Measurements from ENCODE around the gene C8G. TPM values are rescaled to one million over a fixed set of nuclear protein-coding genes. Genes with fewer than 3 reads are reported as not detected.

C8G gene
- total RNA-seq, 4 donors from 2014 or later: 4.3 to 7.9 (median 6.4) TPM; not detected in 1

GRCh38 chr9:136992819-136993369, 47.9 kb downstream of the C8G start:
- Histone ChIP-seq H3K4me3 (peak overlapping the region; percentile 64 to 79 (median 66)), H3K27ac (peak overlapping the region; percentile 93 to 96 (median 94)), H3K36me3 (no peaks in the 10 kb centered on the region), H3K4me1 (peaks cover 30 to 57% (median 49%) of the 10 kb centered on the region in 4 donors), H3K9me3 (no peaks in the 10 kb centered on the region), H3K27me3 (peaks cover 25% of the 10 kb centered on the region)
- WGBS, 2 donors (ENCODE audit: low coverage in 1 of 2): 30 to 40% methylated on average over 1 to 17 of the region's 18 CpGs
- in situ Hi-C loops (cut with MboI; ENCODE audit: low pct_ligation_motif_present in 1 of 4, low pct_unique_long_range_greater_than_20kb in 1 of 4, low sequenced_read_pairs in 3 of 4): no loop called here
- intact Hi-C loops (cut with DNase I; ENCODE audit: low total_unique reads): no loop called here
- no peak for DNase-seq
- TF ChIP-seq POLR2A (IDR thresholded peaks at IDR 0.05): peak; percentile 5
- TF ChIP-seq CTCF (IDR thresholded peaks at IDR 0.05): no peak

GRCh38 chr9:136994180-136994887, 49.3 kb downstream of the C8G start:
- TF ChIP-seq CTCF (IDR thresholded peaks at IDR 0.05): no peak
- TF ChIP-seq EP300 (IDR thresholded peaks at IDR 0.05; ENCODE audit: low read depth): no peak
- Histone ChIP-seq H3K27ac (no peak overlapping the region), H3K4me1 (peaks cover 30 to 57% (median 49%) of the 10 kb centered on the region in 4 donors), H3K4me3 (no peak overlapping the region), H3K36me3 (no peaks in the 10 kb centered on the region), H3K9me3 (no peaks in the 10 kb centered on the region), H3K27me3 (peaks cover 24% of the 10 kb centered on the region)
- intact Hi-C loops (cut with DNase I; ENCODE audit: low total_unique reads): no loop called here
- DNase-seq: no peak
- 80% methylated on average over 44 of the region's 54 CpGs; no CpG with 5 or more reads in 1 of the 2 donors for WGBS, 2 donors (ENCODE audit: low coverage in 1 of 2)
- in situ Hi-C loops (cut with MboI; ENCODE audit: low pct_ligation_motif_present in 1 of 4, low pct_unique_long_range_greater_than_20kb in 1 of 4, low sequenced_read_pairs in 3 of 4): no loop called here

GRCh38 chr9:136994888-136995230, 49.8 kb downstream of the C8G start:
- no peak overlapping the region for H3K4me3 ChIP-seq
- WGBS, 2 donors (ENCODE audit: low coverage in 1 of 2): 74% methylated on average over 36 of the region's 40 CpGs; no CpG with 5 or more reads in 1 of the 2 donors
- no peak for TF ChIP-seq EP300 (IDR thresholded peaks at IDR 0.05; ENCODE audit: low read depth)
- no peak for TF ChIP-seq POLR2AphosphoS5 (IDR thresholded peaks at IDR 0.05)
- TF ChIP-seq CTCF (IDR thresholded peaks at IDR 0.05): no peak
- no peak for TF ChIP-seq POLR2A (IDR thresholded peaks at IDR 0.05)
- H3K4me1 ChIP-seq: peaks cover 30 to 60% (median 49%) of the 10 kb centered on the region in 4 donors
- intact Hi-C loops (cut with DNase I; ENCODE audit: low total_unique reads): no loop called here
- H3K36me3 ChIP-seq: no peaks in the 10 kb centered on the region
- DNase-seq: no peak
- in situ Hi-C loops (cut with MboI; ENCODE audit: low pct_ligation_motif_present in 1 of 4, low pct_unique_long_range_greater_than_20kb in 1 of 4, low sequenced_read_pairs in 3 of 4): no loop called here
- H3K27me3 ChIP-seq: peaks cover 24% of the 10 kb centered on the region
- no peaks in the 10 kb centered on the region for H3K9me3 ChIP-seq
- H3K27ac ChIP-seq: no peak overlapping the region

GRCh38 chr9:136995362-136995761, 50.3 kb downstream of the C8G start:
- no peak for DNase-seq
- in situ Hi-C loops (cut with MboI; ENCODE audit: low pct_ligation_motif_present in 1 of 4, low pct_unique_long_range_greater_than_20kb in 1 of 4, low sequenced_read_pairs in 3 of 4) (no loop called here), intact Hi-C loops (cut with DNase I; ENCODE audit: low total_unique reads) (no loop called here)
- H3K4me3 ChIP-seq: no peak overlapping the region
- H3K4me1 ChIP-seq: peaks cover 30 to 64% (median 49%) of the 10 kb centered on the region in 4 donors
- H3K9me3 ChIP-seq: no peaks in the 10 kb centered on the region
- H3K27ac ChIP-seq: peak overlapping the region in 1 of 4 donors; percentile 60
- TF ChIP-seq POLR2A (IDR thresholded peaks at IDR 0.05) (no peak), CTCF (IDR thresholded peaks at IDR 0.05) (no peak), POLR2AphosphoS5 (IDR thresholded peaks at IDR 0.05) (no peak), EP300 (IDR thresholded peaks at IDR 0.05; ENCODE audit: low read depth) (no peak)
- H3K27me3 ChIP-seq: peaks cover 24% of the 10 kb centered on the region
- H3K36me3 ChIP-seq: no peaks in the 10 kb centered on the region
- WGBS, 2 donors (ENCODE audit: low coverage in 1 of 2): 65% methylated on average over 27 of the region's 30 CpGs; no CpG with 5 or more reads in 1 of the 2 donors

All from transverse colon (tissue), 4 donors.